GM10248 (cell line): ENCODE data around the gene DIP2A.
"Not testable (repeated sequence)": the region's sequence is repeated elsewhere in the genome, so short reads cannot be mapped to it uniquely, and the experiment has no call there.

Experiments
- CTCF ChIA-PET: fragments of 300-600 bp; sonication (Branson Sonifier 250); formaldehyde crosslinking; extraction: SDS; loops from one replicate; lab custom pipeline; 2021; ENCODE audit warnings: antibody characterized with exemption; lab: Yijun Ruan, JAX
- POLR2A ChIA-PET: fragments of 350-650 bp; sonication (Branson Sonifier 250); formaldehyde crosslinking; extraction: SDS; loops from one replicate; lab custom pipeline; 2020; ENCODE audit warnings: antibody characterized with exemption; lab: Yijun Ruan, JAX
- DNase-seq: peaks from one replicate; pipeline ENCODE4 v3.0.0; 2012; ENCODE audit errors: extremely low spot score
- CTCF ChIP-seq: IDR thresholded peaks from 2 replicates; pipeline ENCODE4 v1.5.1; 2012; ENCODE audit warnings: mild to moderate bottlenecking, low read depth; ENCODE audit errors: extremely low read depth, missing control alignments, control extremely low read depth

Gene DIP2A

GRCh38 chr21:46570631-46571030 lies 111.9 kb downstream of the DIP2A start:
- ChIA-PET CTCF (no interaction called here), POLR2A (no interaction called here)
- TF ChIP-seq CTCF = no peak
- no peak for DNase-seq

- no peak for TF ChIP-seq CTCF
- DNase-seq = no peak
- ChIA-PET POLR2A (no interaction called here), CTCF (interaction anchor here (1.2 kb wide), 1 partner anchor 18 kb away, joined by 3 read pairs; no protein-coding TSS in a partner anchor)
These were observed 114.2 kb downstream of the DIP2A start for GRCh38 chr21:46572850-46573249.

- DNase-seq, POLR2A ChIA-PET, CTCF ChIA-PET: not testable (repeated sequence)
These were observed 119.1 kb downstream of the DIP2A start for GRCh38 chr21:46577786-46578185.

GRCh38 chr21:46579394-46579793 lies 120.7 kb downstream of the DIP2A start:
- DNase-seq, POLR2A ChIA-PET: not testable (repeated sequence)
- CTCF ChIA-PET = interaction anchor here (1.4 kb wide), 1 partner anchor 78 kb away, joined by 3 read pairs; no protein-coding TSS in a partner anchor

GRCh38 chr21:46581780-46582307 lies 123.2 kb downstream of the DIP2A start:
- TF ChIP-seq CTCF = no peak
- ChIA-PET POLR2A (no interaction called here), CTCF (interaction anchor here (1.1 to 2.1 kb wide), 3 partner anchors 10 to 24 kb away, joined by 3 to 5 read pairs (median 3); partner anchors contain the start of gene S100B)
- DNase-seq = no peak

- DNase-seq = no peak
- no peak for TF ChIP-seq CTCF
- ChIA-PET POLR2A (no interaction called here), CTCF (interaction anchor here (1.3 kb wide), 1 partner anchor 85 kb away, joined by 3 read pairs; no protein-coding TSS in a partner anchor)
These were observed 126.7 kb downstream of the DIP2A start for GRCh38 chr21:46585191-46585953.

- ChIA-PET CTCF (no interaction called here), POLR2A (no interaction called here)
- TF ChIP-seq CTCF = no peak
- no peak for DNase-seq
These were observed 135.6 kb downstream of the DIP2A start for GRCh38 chr21:46594276-46594675.
